ENCODE data around the gene CORO7. TPM values are rescaled to one million over a fixed set of nuclear protein-coding genes. Genes with fewer than 3 reads are reported as not detected.

Gene CORO7
- total RNA-seq, 1 donor from 2014 or later, result 58.0 TPM

DNA sequence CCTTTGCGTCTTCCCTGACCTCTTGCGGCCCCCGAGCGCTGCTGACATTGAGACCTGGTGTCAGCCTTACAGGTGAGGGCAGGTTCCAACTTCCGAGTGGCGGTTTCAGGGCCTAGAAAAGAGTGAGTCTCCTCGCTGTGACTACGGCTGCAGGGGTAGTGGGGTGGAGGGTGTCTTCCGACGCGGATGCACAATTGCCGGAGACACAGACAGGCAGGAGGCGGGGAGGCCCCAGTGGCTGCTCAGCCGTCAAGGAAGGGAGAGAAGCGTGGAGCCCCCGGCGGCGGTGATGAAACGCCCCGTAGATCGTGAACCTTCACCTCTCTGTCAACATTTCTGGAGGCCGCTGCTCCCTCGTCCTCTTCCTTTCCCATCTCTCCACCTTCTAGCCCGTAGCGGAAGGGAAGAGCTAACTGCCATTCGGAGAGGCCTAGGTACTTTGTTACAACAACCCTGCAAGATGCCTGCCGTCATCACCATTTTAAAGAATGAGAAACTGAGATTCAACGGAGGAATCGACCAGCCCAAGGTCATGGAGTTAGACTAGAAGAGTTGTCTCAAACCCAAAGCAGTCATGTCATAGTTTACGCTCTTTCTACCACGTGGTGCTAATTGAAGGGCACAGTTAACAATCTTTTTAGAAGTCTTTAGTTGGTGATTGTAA is 9.8 kb upstream of the CORO7 start:
- DNase-seq, result peak; percentile 28

DNA sequence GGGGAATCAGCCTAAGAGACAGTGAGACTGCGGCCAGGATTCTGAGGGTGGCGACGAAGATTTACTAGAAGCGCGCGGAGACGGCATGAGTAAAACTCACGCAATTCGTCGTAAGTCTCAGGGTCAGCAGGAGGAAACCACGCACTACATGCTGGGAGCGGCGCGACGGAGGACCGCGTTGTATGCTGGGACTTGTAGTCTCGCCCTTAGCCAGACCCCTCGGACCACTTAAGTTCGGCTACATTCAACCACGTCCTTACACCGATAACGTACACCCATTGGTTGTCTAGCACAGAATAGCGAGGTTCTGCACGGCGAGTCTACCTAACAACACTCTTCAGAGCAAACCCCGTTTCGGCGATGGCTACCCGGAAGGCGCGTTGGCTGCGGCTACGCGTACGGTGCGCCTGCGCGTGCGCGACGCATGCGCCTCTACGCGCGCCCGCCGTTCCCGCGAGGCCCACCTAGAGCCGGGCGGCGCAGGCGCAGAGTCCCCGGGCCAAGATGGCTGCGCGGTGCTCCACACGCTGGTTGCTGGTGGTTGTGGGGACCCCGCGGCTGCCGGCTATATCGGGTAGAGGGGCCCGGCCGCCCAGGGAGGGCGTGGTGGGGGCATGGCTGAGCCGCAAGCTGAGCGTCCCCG is 9.1 kb upstream of the CORO7 start, which contains the start of gene DNAJA3:
Gene DNAJA3, plus strand, starts transcription at position 491 of the 643 bp plus-strand sequence. Its CDS starts 14 bp downstream, at position 505.
- DNase-seq, result peak; percentile 96

DNA sequence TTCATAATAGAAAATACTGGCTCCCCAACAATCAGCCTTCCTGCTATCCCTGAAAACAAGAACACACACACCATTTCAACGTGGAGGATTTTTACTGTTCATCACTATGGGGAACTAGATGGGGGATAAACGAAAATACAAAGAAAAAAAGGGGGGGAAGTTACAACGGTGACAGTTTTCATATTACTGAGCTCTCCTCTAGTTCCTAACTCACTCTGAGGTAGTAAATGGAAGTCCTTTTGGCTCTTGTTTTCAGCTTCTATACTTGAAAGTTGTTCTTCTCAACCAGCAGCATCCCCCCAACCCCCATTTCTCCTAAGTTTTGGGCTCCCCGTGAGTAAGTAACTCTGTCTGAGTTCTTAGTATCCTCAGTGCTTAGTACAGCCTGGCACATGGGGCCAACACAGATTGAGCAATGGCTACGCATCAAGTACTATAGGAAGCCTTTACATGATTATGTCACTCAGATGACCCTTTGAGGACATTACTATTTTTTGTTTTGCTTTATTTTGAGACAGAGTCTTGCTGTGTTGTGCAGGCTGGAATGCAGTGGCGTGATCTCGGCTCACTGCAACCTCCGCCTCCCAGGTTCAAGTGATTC is 4.2 kb upstream of the CORO7 start:
- DNase-seq, result no peak

DNA sequence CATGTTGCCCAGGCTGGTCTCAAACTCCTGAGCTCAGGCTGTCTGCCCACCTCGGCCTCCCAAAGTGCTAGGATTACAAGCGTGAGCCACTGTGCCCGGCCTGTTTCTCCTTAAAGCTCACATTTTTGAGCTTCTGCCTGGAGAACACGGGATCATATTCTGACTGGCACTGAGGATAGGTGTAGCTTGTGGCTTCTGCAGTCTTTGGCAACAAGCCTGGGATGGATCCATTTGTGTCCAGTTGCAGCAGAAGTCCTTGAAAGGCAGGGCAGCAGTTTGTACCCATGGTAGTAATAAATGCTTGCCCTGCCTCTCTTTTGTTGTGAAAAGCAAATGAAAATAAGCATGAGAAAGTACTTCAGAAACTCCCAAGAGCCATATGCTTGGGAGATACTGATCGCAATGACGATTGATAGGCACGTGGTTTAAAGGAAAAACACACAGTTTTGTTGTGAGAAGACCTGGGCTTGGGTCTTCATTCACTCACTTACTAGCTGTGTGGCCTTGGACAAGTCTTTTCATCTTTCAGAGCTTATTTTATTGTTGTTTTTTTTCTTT is 3.1 kb upstream of the CORO7 start:
- DNase-seq, result no peak

DNA sequence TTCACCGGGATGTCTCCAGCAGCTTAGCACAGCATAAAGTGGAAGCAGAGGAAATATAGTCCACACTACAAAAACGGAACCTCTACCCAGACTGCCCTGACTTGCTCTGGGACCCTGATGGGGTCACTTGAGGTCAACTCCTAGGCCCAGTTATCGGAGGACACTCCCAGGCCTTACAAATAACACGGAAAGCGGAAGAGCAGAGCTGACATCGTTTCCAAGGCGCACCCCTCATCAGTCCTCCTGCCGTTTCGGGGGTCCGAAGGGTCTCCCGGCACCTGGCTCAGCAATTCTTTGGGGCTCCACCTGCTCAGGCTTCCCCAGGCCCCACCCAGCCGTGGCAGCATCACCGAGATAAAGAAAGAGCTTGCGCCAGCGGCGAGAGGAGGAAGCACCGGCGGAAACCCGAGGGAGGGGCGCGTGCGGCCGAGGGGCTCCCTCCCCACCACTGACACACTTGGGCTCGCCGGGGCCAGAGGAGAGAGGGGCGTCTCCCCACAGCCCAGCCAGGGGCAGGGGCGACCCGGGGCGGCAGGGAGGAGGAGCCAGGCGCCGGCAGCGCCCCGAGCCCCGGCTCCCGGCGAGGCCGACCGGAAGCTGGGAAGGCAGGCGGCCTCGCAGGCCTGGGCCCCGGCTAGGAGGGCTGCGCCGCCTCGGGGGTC is 727 bp downstream of the CORO7 start:
- DNase-seq, result peak; percentile 43

DNA sequence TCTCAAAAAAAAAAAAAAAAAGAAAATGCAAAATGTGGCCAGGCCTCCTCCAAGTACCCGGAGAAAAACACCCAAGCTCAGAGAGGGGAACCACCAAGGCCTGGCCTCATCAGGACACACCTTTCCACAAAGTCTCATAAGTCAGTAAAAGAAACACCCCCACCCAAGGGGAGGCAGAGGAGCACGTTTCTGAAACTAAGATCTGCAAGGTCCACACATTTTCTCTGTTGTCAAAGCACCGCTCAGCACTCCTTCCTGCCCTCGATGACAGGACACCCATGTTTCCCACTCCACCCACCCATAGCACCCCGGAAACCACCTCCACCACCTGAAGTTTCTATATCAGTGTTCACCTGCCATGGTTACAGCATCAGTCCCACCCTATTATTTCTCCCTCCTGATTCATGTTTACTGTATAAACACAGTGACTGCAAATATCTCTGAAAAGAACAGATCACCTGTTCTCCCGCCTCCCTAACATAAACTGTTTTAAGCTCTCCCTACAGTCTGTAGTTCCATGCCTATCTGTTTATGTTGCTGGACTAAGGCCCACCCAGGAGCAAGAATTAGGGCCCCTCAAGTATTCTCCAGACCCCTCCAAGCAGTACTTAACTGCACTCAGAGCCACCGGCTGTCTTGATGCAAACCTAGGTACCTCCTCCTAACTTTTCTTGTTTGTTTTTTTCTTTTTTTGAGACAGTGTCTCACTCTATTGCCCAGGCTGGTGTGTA is 2.0 kb downstream of the CORO7 start:
- DNase-seq, result no peak

DNA sequence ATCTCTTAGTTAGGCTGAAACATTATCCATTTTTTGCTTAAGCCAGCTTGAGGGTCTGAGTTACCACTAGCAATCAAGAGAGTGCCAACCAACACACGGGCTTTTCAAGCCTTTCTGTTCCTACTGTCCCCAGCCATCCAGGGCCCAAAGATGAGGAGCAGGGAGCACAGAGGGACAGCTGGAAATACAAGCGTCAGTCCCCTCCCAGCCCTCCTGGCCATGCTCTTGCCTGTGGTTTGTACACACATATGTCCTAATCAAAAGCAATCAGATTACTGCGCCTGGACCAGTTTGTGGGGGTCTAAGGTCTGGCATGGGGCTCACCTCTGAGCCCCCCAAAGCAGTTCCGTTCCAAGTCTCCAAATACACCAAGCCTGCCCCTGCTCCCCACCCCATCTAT is 3.5 kb downstream of the CORO7 start:
- no peak for DNase-seq

DNA sequence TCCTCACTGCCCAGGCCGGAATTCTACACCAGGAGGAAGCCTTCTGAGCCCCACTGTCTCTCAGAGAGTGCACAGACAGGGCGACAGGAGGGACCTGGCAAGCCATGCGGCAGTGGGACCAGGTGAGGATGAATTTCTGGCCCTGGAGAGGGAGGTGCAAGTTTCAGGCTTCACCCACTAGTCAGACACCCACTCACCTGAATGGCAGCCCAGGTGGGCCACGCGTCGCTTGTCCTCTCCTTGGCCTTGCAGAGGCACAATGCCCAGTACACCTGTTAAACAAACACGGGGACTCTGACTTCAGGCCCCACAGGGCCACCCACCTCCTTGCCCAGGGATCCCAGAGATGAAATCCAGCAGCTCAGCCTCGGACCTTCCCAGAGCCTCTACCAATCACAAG is 4.2 kb downstream of the CORO7 start:
- no peak for DNase-seq

DNA sequence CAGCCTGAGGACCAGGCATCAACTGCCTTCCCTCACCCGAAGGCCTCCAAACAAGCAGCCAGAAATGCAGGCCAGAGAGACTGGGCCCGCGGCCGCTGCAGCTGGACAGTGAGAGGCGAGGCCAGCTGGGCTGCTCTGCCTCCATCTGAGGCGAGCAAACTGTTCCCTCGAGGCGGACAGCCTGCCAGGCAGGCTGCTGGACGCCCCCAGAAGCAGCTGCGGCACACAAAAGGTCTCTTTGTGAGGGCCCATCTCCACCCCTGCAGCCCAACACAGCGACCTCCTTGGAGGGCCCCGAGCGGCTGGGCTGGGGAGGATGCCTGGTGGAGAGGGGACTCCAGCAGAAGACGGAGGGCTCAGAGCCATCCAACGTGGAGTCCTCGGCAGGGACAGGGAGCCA is 4.7 kb downstream of the CORO7 start:
- no peak for DNase-seq

DNA sequence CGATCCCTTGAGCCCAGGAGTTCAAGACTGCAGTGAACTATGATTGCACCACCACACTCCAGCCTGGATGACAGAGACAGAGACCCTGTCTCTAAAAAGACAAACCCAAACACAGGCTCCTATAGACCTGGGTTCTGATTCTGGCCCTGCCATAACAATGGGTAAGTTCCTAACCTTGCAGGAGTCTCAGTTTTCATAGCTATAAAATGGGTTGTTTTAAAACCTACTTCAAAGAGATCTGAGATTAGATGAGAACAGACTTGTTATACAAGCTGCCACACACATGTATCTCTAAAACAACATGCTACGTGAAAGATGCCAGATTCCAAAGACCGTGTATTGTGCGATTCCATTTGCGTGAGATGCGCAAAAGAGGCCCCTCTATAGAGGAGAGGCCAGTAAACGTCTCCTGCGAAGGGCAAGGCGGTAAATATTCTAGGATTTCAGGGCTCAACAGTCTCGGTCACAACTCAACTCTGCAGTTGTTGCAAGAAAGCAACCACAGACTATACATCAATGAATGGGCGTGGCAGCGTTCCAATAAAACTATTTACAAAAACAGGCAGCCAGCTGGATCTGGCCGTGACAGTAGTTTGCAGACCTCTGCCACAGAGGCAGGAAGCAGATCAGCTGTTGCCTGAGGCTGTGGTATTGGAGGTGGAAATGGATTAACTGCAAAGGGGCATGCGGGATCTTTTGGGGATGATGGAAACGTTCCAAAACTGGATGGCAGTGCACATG is 5.9 kb downstream of the CORO7 start:
- DNase-seq, result peak; percentile 81

DNA sequence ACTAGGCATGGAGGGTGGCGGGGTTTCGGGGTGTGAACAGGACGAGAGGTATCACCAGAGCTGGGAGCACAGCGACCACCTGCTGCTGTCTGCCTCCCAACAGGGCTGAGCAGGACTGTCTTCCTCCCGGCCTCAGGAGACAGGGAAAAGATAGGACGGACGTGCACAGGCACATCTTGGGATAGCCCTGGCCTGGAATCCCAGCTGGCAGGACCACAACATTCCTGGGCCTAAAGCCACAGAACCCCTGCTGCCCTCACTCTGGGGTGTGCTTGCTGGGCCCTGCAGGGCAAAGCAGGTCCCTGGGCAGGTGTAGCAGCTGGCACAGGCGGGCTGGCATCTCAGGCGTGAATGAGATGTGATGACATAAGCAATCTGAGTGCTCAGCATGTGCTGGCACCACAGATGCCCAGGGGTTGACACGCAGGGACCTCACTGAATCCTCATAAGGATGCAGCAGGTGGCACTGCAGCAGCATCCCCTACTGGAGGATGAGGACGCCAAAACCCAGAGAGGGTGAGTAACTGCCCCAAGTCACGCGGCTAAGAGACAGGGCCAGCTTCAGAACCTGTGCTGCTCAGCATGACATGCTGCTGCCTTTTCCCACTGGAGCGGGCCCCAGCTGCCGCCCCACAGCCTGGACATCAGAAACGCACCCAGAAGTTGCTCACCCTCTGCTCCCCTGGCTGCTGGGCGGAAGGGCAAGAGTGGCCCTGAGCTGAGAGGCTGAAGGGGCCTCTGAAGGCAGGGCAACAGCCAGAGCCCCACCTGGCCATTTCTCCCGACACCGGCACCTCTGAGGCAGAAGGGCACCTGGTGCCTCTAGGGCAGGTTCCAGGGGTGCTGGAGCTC is 7.1 kb downstream of the CORO7 start:
- DNase-seq, result no peak

DNA sequence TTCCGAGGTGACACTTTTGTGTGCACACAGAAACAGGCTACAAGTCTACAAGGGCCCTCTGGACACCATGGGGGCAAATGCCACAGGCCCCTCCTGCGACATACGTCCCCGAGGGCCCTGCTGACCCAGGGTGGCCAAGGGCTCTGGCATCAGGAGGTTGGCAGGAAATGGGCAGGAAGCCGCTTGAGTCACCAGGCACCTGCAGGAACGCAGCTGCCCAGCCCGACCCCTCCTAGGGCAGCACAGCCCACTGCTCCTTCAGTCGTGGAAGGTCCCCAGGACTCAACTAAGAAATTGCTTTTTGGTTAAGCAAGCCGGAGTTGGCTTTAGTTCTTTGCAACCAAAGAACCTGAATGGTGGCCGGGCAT is 8.1 kb downstream of the CORO7 start:
- DNase-seq, result peak; percentile 66

DNA sequence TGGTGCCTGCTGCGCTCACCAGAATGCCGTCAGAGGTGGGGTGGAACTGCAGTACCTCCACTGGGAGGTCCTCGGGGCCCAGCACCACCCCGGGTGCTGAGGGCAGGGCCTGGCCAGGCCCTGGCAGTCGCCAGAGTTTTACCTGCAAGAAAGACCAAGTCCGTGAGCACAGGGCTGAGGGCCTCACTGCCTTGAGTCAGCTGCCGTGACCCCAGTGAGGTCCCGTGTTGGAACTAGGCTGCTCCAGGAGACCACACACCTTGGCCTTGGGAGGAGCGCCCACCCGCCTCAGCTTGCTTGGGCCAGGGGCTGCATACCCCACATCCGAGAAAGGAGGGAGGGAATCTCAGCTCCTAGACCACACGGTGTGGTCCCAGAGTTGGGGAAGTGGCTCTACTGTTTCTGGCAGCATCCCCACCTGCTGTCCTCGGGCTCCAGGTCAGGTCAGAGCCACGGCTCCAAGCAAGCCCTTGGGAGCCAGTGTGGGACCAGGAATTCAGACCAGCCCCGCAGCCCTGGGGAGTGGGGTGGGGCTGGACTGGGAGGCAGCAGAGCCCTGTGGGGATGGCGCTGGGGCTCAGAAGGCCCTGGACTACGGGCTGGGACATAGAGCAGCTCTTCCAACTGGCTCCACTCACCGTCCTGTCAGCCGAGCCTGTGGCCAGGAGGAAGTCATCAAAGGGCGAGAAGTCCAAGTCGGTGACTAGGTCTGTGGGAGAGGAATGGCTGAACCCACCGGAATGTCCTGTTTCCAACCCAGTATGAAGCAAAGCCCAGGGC is 8.7 kb downstream of the CORO7 start:
- no peak for DNase-seq

DNA sequence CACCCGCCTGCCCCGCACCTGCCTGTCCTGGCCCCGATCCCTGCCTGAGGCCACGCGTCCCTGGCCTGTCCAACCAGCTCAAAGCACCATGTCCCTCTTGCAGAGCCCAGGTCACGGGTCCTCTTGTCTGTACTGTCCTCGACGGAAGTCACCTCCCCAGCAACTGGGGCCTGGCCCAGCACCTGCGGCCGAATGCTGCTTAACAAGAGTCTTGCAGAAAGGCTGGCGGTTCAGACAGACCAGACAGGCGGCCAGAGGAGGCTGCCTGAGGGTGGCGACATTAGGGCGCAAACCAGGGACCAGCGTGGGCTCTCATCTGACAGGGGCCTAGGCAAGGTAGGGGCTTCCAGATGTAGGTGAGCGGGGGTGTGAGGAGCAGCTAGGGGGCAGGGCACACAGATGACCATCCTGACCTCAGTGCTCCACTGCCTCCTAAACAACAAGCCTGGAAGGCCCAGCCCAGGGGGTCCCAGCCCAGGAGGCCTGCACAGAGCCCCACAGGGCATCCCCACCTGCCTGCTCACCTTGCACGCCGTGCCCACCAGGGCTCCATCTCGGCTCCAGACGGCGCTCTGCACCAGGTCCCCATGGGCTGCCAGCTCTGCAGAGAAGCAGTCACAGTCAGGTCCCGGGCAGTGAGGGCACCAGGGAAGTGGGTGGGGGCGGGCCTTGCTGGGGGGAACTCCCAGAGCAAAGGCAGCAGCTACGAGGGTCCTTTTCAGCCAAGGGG is 11.3 kb downstream of the CORO7 start:
- no peak for DNase-seq

DNA sequence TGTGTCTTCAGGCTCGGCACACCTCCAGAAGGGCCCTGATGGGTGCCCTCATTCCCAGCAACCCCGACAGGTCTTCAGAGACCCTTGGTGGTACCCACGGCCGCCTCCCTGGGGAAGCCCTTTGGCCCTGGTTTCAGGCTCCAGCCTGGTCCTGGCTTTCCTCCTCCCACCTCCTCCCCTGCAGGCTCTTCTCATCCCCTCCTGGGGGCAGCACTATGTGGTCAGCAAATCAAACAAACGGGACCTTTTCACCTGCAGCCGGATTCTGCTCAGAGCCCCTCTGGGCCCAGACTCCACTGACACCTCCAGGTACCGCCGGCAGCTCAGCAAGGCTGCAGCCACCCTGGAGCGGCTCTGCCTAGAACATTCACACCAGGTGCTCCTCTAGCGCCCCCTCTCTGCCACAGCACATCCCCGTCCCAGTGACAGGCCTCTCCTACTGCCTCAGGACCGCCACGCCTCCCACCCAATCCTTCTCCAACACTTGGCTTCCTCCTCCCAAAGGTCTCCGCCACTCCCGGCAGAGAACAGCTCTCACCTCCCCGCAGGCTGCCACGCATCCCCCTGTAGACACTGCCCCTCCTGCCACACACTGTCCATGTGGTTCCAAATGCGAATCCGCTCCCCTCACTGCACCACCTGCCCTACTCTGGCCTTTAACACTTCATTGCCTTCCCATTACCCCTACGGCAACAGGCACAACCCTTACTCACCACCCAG is 12.0 kb downstream of the CORO7 start:
- DNase-seq, result peak; percentile 66

DNA sequence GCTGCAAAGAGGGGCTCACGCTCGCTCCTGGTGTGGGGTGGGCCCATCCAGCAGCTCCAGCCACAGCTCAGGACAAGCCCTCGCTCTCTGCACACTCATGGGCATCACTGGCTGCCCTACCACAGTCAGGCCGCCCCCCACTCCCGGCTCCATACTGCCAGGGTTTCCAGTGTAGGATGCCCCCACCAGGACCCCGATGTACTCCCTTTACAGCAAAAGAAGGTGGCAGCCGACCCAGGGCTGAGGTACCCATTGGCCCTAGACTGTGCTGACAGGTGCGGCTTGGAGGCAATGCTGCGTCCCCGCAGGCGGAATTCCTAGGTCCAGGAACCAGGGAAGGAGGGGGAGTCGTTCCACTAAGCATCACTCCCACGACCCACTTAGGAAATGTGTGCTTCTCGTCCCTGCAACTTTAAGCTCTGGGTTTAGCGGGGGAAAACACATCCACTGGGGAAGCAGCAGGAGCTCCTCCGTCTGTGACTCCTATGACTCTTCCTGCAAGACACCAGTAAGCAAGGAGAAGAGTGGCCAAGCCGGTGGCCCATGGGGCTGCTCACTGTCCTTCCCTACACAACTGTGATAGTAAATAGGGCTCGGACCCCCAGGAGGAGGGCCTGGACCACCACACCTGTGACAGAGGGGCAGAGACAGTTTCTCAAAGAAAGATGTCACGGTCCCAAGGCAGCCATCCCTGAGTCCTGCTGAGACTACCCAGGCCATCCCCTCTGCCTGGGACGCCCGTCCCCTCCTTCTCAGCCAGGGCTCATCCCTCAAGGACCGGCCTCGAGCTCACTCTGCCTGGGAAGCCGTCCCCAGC is 13.1 kb downstream of the CORO7 start:
- DNase-seq, result no peak

DNA sequence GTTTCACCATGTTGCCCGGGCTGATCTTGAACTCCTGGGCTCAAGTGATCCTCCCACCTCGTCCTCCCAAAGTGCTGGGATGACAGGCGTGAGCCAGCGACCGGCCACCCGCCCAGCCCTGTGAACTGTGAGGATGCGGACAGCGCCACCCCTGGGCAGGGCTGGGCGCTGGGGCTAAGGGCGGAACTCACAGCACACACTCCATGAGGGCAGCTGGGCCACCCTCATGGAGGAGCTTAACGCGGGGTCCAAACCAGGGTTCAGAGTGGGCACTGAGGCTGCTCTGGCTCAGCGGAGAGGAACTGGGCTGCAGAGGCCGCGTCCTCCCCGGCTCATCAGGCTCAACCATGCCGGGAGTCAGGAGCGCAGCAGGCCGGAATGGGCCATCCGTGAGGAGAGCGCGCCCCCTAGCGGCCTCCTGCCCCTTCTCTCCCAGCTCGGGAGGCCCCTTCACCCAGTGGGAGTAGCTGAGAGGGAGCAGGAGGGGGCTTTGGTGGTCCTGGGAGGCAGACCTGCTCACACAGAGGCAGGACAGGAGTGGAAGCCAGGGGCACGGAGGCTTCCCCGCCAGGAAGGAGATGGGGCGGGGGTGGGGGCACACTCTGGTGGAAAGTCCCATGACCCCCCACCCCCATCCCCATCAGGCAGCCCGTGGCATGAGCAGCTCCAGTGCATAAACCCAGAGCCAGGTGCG is 13.8 kb downstream of the CORO7 start:
- peak; percentile 85 for DNase-seq
